Psoas muscle (tissue), 8 donors: ENCODE data around the gene R3HCC1L. TPM values are rescaled to one million over a fixed set of nuclear protein-coding genes. Genes with fewer than 3 reads are reported as not detected.
A peak's percentile ranks its signal among the peaks of the same experiment; 100 is the strongest.
"Not testable (repeated sequence)": the region's sequence is repeated elsewhere in the genome, so short reads cannot be mapped to it uniquely, and the experiment has no call there.

ENCODE experiments used
- ATAC-seq, 4 donors: fragments of 200-7000 bp; cut with Tn5 transposase; one replicate each; pipeline ENCODE4 v1.9.1; 2020; ENCODE audit warnings: moderate library complexity in 3 of 4, mild to moderate bottlenecking in 2 of 4
- DNase-seq, 2 donors: peaks; one replicate each; pipeline ENCODE4 v3.0.0-alpha.2; 2020
- H3K27ac ChIP-seq: fragments of 200-600 bp; one replicate; pipeline ENCODE4 v1.8.0; 2022
- H3K27me3 ChIP-seq, 3 donors: fragments of 200-600 bp in 1 of 3; one replicate each; pipeline versions ENCODE4 v1.6.1 to v1.8.0; 2013 to 2022; ENCODE audit warnings: low read length in 2 of 3, mild to moderate bottlenecking in 2 of 3, moderate library complexity in 1 of 3; ENCODE audit not compliant: insufficient read depth in 3 of 3
- H3K36me3 ChIP-seq, 2 donors: fragments of 200-600 bp in 1 of 2; one replicate each; pipeline versions ENCODE4 v1.6.1 to v1.8.0; 2013 to 2022; ENCODE audit warnings: low read depth in 1 of 2, mild to moderate bottlenecking in 1 of 2, moderate library complexity in 1 of 2; ENCODE audit not compliant: insufficient read depth in 1 of 2
- H3K4me1 ChIP-seq: fragments of 200-600 bp; one replicate; pipeline ENCODE4 v1.8.0; 2022
- H3K4me3 ChIP-seq: fragments of 200-600 bp; one replicate; pipeline ENCODE4 v1.8.0; 2022; ENCODE audit warnings: mild to moderate bottlenecking
- H3K9me3 ChIP-seq: fragments of 200-600 bp; one replicate; pipeline ENCODE4 v1.8.0; 2022
- CTCF ChIP-seq: fragments of 200-600 bp; IDR thresholded peaks from one replicate; pipeline ENCODE4 v1.8.0; 2022; ENCODE audit warnings: antibody characterized with exemption
- WGBS, 3 donors: extraction: QIAGEN DNeasy Blood & Tissue Kit; methylation state at CpG; one replicate each; pipeline versions ENCODE4 v1.1.6 to v1.1.7; 2013; 5-methylcytosine and 5-hydroxymethylcytosine counted together
- intact Hi-C, 2 donors: fragments of 100-400 bp; cut with DNase I; formaldehyde crosslinking; loops; one replicate each; pipeline versions ENCODE4 v1.11.0 to v1.14.2; 2022
- polyA plus RNA-seq, 3 donors: library from polyadenylated mRNA; stranded (reverse); fragments of 200-250 nt; gene quantifications; one replicate each; pipeline ENCODE4 v1.2.3, GENCODE V29; 2013
- total RNA-seq, 4 donors: library from RNA; stranded (reverse); fragmentation: NEBNext Ultra II Directional in 2 of 4; extraction: Animal tissue kit (Norgen Biotek cat#: 25700) in 2 of 4; gene quantifications; one replicate each; pipeline versions ENCODE4 v1.2.1 to v1.2.4, GENCODE V29; 2021 to 2023
- donor health status: healthy with polysubstance abuse.
- donor health status: DM: no; HTN: no; CAD: no; lungs with moderate emphysema.
- donor health status: Bipolar disorder and iron deficiency.
- donor health status: healthy.
- donor health status: DM: yes; HTN: yes; CAD: no.
- donor health status: DM: no; HTN: no; CAD: no.
- donor health status: DM: no; HTN: no; CAD: no.
- donor health status: DM: yes; HTN: yes; CAD: no.

The R3HCC1L gene
- total and polyA plus RNA-seq, 7 donors: 5.2 to 18.3 (median 6.2) TPM

DNA sequence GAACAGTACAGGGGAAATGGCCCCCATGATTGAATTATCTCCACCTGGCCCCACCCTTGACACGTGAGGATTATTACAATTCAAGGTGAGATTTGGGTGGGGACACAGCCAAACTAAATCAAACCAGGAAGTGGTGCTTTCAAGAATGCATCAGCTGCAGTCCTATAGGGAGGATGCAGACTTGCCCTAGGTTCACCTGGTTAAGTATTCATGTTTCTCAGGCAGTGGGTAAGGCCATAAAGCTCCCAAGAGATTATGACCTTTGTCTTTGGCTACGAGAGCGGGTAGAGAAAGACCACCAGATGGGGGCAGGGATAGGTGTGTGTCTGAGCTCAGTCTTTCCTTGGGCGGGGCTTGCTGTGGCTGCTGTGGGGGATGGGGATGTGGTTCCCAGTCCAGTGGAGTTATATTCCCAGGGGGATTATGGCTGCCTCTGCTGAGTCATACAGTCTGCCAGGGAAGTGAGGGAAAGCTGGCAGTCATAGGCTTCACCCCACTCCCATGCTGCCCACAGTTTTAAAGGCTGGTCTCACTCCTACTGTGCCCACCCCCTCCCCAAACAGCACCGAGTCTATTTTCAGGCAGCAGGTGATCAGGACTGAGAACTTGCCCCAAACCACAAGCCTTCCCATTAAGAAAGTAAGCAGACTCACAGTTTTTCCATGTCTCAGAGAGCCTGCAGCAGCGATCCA, 8.4 kb upstream of the R3HCC1L start:
- DNase-seq (no peak), ATAC-seq (no peak)
- Histone ChIP-seq H3K27me3 (no peaks in the 10 kb centered on the region), H3K4me1 (no peaks in the 10 kb centered on the region), H3K4me3 (no peak overlapping the region), H3K36me3 (no peaks in the 10 kb centered on the region), H3K27ac (no peak overlapping the region), H3K9me3 (no peaks in the 10 kb centered on the region)
- intact Hi-C loops: no loop called here
- TF ChIP-seq CTCF: no peak
- WGBS, 3 donors: 65 to 71% (median 68%) methylated on average over 6 of the region's 6 CpGs

- DNase-seq (no peak), ATAC-seq (no peak)
- intact Hi-C loops: no loop called here
- Histone ChIP-seq H3K4me1 (no peaks in the 10 kb centered on the region), H3K27me3 (no peaks in the 10 kb centered on the region), H3K9me3 (no peaks in the 10 kb centered on the region), H3K4me3 (no peak overlapping the region), H3K27ac (no peak overlapping the region), H3K36me3 (no peaks in the 10 kb centered on the region)
- TF ChIP-seq CTCF: no peak
- 50 to 59% (median 52%) methylated on average over 6 of the region's 6 CpGs for WGBS, 3 donors
Measured at GRCh38 chr10:98128802-98129201, 5.7 kb upstream of the R3HCC1L start.

GRCh38 chr10:98131619-98132018, 2.8 kb upstream of the R3HCC1L start:
- Histone ChIP-seq H3K9me3 (no peaks in the 10 kb centered on the region), H3K27me3 (no peaks in the 10 kb centered on the region), H3K4me1 (peaks cover 10% of the 10 kb centered on the region), H3K36me3 (no peaks in the 10 kb centered on the region), H3K4me3 (no peak overlapping the region), H3K27ac (no peak overlapping the region)
- 80 to 82% (median 82%) methylated on average over 3 of the region's 3 CpGs for WGBS, 3 donors
- no peak for ATAC-seq
- intact Hi-C loops: no loop called here
- TF ChIP-seq CTCF: no peak
- DNase-seq: no peak

DNA sequence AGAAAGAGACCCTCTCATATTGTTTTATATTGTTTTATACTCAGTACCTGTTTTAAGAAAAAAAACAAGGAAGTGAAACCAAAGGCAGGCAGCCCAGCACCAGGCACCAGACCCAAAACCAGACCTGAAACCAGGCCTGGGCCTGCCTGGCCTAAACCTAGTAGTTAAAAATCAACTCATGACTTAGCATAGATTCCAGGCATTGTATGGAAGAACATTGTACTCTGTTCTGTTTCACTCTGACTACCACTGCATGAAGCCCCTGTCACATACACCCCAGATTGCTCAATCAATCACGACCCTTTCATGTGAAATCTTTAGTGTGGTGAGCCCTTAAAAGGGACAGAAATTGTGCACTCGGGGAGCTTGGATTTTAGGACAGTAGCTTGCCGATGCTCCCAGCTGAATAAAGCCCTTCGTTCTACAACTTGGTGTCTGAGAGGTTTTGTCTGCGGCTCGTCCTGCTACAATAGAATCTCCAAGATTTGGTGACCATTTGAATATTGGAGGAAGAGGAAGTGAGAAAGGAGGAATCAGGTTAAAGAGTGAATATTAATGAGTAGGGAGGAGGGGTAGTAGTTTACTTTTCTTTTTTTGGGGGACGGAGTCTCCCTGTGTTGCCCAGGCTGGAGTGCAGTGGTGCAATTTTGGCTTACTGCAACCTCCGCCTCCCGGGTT, 1.2 kb upstream of the R3HCC1L start:
- H3K9me3 ChIP-seq, DNase-seq, H3K36me3 ChIP-seq, H3K4me3 ChIP-seq, ATAC-seq, intact Hi-C loops, H3K27ac ChIP-seq, H3K27me3 ChIP-seq: not testable (repeated sequence)
- H3K4me1 ChIP-seq: peaks cover 10% of the 10 kb centered on the region
- 95 to 97% (median 96%) methylated on average over 9 of the region's 9 CpGs for WGBS, 3 donors

- peaks cover 13% of the 10 kb centered on the region for H3K4me1 ChIP-seq
- peak overlapping the region; percentile 100 for H3K4me3 ChIP-seq
- DNase-seq (no peak), ATAC-seq (peak in 1 of 4 donors; percentile 29)
- peak overlapping the region; percentile 99 for H3K27ac ChIP-seq
- intact Hi-C loops: no loop called here
- TF ChIP-seq CTCF: no peak
- no peaks in the 10 kb centered on the region for H3K27me3 ChIP-seq
- H3K36me3 ChIP-seq: no peaks in the 10 kb centered on the region
- 54 to 71% (median 61%) methylated on average over 5 of the region's 5 CpGs for WGBS, 3 donors
- no peaks in the 10 kb centered on the region for H3K9me3 ChIP-seq
Measured at GRCh38 chr10:98134117-98134430, 383 bp upstream of the R3HCC1L start.
